MM.1S (cell line): ENCODE results near the gene PANX1.

Experiments used
- DNase-seq: peaks from one replicate; pipeline ENCODE4 v3.0.0-alpha.2; 2015
- H2AFZ ChIP-seq: fragments of 300-600 bp; sonication (generic); 2 replicates; pipeline ENCODE4 v1.6.0; 2016; ENCODE audit warnings: antibody characterized with exemption, low read length
- H3F3A ChIP-seq: fragments of 300-600 bp; sonication (generic); 2 replicates; pipeline ENCODE4 v1.6.1; 2016; ENCODE audit warnings: mild to moderate bottlenecking, antibody characterized with exemption, low read length, moderate library complexity, mixed read lengths; ENCODE audit not compliant: insufficient read depth
- H3K27ac ChIP-seq: fragments of 300-600 bp; sonication (generic); 2 replicates; pipeline ENCODE4 v1.5.1; 2016; ENCODE audit warnings: mild to moderate bottlenecking, low read length
- H3K27me3 ChIP-seq: fragments of 300-600 bp; sonication (generic); replicated peaks from 2 replicates; pipeline ENCODE4 v1.6.0; 2016; ENCODE audit warnings: low read length; ENCODE audit not compliant: insufficient read depth
- H3K36me3 ChIP-seq: fragments of 300-600 bp; sonication (generic); replicated peaks from 2 replicates; pipeline ENCODE4 v1.6.1; 2016; ENCODE audit warnings: mild to moderate bottlenecking, low read length, mixed read lengths; ENCODE audit not compliant: insufficient read depth
- H3K4me1 ChIP-seq: fragments of 300-600 bp; sonication (generic); 2 replicates; pipeline ENCODE4 v1.6.1; 2016; ENCODE audit warnings: low read length, mixed read lengths
- H3K4me2 ChIP-seq: fragments of 300-600 bp; sonication (generic); 2 replicates; pipeline ENCODE4 v1.6.0; 2016; ENCODE audit warnings: low read depth, low read length
- H3K4me3 ChIP-seq: fragments of 300-600 bp; sonication (generic); 2 replicates; pipeline ENCODE4 v1.5.1; 2016; ENCODE audit warnings: low read length, mixed read lengths
- H3K79me2 ChIP-seq: fragments of 300-600 bp; sonication (generic); 2 replicates; pipeline ENCODE4 v1.6.1; 2016; ENCODE audit warnings: mixed run types, low read length, mixed read lengths
- H3K9ac ChIP-seq: fragments of 300-600 bp; sonication (generic); 2 replicates; pipeline ENCODE4 v1.6.1; 2016; ENCODE audit warnings: low read length, mixed read lengths
- H3K9me2 ChIP-seq: fragments of 300-600 bp; sonication (generic); replicated peaks from 2 replicates; pipeline ENCODE4 v1.6.1; 2016; ENCODE audit warnings: mild to moderate bottlenecking, low read length, mixed read lengths; ENCODE audit not compliant: insufficient read depth
- H3K9me3 ChIP-seq: fragments of 300-600 bp; sonication (generic); replicated peaks from 2 replicates; pipeline ENCODE4 v1.6.1; 2016; ENCODE audit warnings: mild to moderate bottlenecking, low read length, mixed read lengths; ENCODE audit not compliant: insufficient read depth
- H4K20me1 ChIP-seq: fragments of 300-600 bp; sonication (generic); 2 replicates; pipeline ENCODE4 v1.6.1; 2016; ENCODE audit warnings: mild to moderate bottlenecking, low read length, moderate library complexity, mixed read lengths; ENCODE audit not compliant: insufficient read depth
- CTCF ChIP-seq: fragments of 300-600 bp; sonication (generic); IDR thresholded peaks from 2 replicates; pipeline ENCODE4 v1.5.1; 2016; ENCODE audit warnings: antibody characterized with exemption, low read length, mixed read lengths
- EZH2 ChIP-seq: fragments of 300-600 bp; sonication (generic); optimal IDR thresholded peaks from 2 replicates; pipeline ENCODE3; 2017; ENCODE audit warnings: low read depth, mild to moderate bottlenecking, antibody characterized with exemption, low read length, mixed read lengths
- EZH2phosphoT487 ChIP-seq: fragments of 300-600 bp; sonication (generic); IDR thresholded peaks from 2 replicates; pipeline ENCODE4 v1.6.1; 2018; ENCODE audit warnings: antibody characterized with exemption, low read length

PANX1 gene

GRCh38 chr11:94150704-94151685 is 22.4 kb downstream of the PANX1 start:
- Histone ChIP-seq H3F3A (0 out of 2 replicates have a peak, but pooled peaks cover 3% of the 10 kb centered on the region), H3K9me3 (no peaks in the 10 kb centered on the region), H3K27me3 (no peaks in the 10 kb centered on the region), H3K9me2 (no peaks in the 10 kb centered on the region), H3K9ac (no peak overlapping the region), H4K20me1 (no peaks in the 10 kb centered on the region), H3K36me3 (no peaks in the 10 kb centered on the region), H2AFZ (no peak overlapping the region), H3K27ac (no peak overlapping the region), H3K4me1 (no peaks in the 10 kb centered on the region), H3K4me3 (no peak overlapping the region), H3K79me2 (peaks cover 58% of the 10 kb centered on the region), H3K4me2 (no peak overlapping the region)
- no peak for TF ChIP-seq EZH2
- no peak for TF ChIP-seq EZH2phosphoT487
- no peak for TF ChIP-seq CTCF
- DNase-seq: no peak

- no peaks in the 10 kb centered on the region for H3K9me3 ChIP-seq
- no peaks in the 10 kb centered on the region for H3K27me3 ChIP-seq
- no peaks in the 10 kb centered on the region for H4K20me1 ChIP-seq
- H3K9ac ChIP-seq: no peak overlapping the region
- no peak for TF ChIP-seq EZH2
- TF ChIP-seq EZH2phosphoT487: no peak
- no peak for TF ChIP-seq CTCF
- 0 out of 2 replicates have a peak, but pooled peaks cover 3% of the 10 kb centered on the region for H3F3A ChIP-seq
- no peaks in the 10 kb centered on the region for H3K36me3 ChIP-seq
- no peak overlapping the region for H3K27ac ChIP-seq
- no peak overlapping the region for H2AFZ ChIP-seq
- H3K4me1 ChIP-seq: no peaks in the 10 kb centered on the region
- no peak for DNase-seq
- peaks cover 54% of the 10 kb centered on the region for H3K79me2 ChIP-seq
- no peaks in the 10 kb centered on the region for H3K9me2 ChIP-seq
- no peak overlapping the region for H3K4me3 ChIP-seq
- H3K4me2 ChIP-seq: no peak overlapping the region
Measured at GRCh38 chr11:94151903-94152677, 23.4 kb downstream of the PANX1 start.

GRCh38 chr11:94152678-94153065 is 24.0 kb downstream of the PANX1 start:
- H2AFZ ChIP-seq: no peak overlapping the region
- H3F3A ChIP-seq: 0 out of 2 replicates have a peak, but pooled peaks cover 3% of the 10 kb centered on the region
- no peaks in the 10 kb centered on the region for H3K9me2 ChIP-seq
- H3K27me3 ChIP-seq: no peaks in the 10 kb centered on the region
- TF ChIP-seq EZH2 (no peak), CTCF (no peak), EZH2phosphoT487 (no peak)
- H4K20me1 ChIP-seq: no peaks in the 10 kb centered on the region
- no peak overlapping the region for H3K27ac ChIP-seq
- H3K4me2 ChIP-seq: no peak overlapping the region
- no peaks in the 10 kb centered on the region for H3K4me1 ChIP-seq
- no peak for DNase-seq
- no peak overlapping the region for H3K4me3 ChIP-seq
- H3K36me3 ChIP-seq: no peaks in the 10 kb centered on the region
- H3K9me3 ChIP-seq: no peaks in the 10 kb centered on the region
- H3K79me2 ChIP-seq: peaks cover 49% of the 10 kb centered on the region
- H3K9ac ChIP-seq: no peak overlapping the region
